Mesangial cell (primary cell): ENCODE results near the gene ME2. TPM values are rescaled to one million over a fixed set of nuclear protein-coding genes. Genes with fewer than 3 reads are reported as not detected.

Experiments used
- total RNA-seq: library from RNA; depleted of rRNA; stranded (reverse); fragments of >200 nt; gene quantifications from 2 replicates; pipeline ENCODE4 v1.2.3, GENCODE V29; 2015

The ME2 gene
- 31.8 and 38.9 TPM in 2 replicates for total RNA-seq

DNA sequence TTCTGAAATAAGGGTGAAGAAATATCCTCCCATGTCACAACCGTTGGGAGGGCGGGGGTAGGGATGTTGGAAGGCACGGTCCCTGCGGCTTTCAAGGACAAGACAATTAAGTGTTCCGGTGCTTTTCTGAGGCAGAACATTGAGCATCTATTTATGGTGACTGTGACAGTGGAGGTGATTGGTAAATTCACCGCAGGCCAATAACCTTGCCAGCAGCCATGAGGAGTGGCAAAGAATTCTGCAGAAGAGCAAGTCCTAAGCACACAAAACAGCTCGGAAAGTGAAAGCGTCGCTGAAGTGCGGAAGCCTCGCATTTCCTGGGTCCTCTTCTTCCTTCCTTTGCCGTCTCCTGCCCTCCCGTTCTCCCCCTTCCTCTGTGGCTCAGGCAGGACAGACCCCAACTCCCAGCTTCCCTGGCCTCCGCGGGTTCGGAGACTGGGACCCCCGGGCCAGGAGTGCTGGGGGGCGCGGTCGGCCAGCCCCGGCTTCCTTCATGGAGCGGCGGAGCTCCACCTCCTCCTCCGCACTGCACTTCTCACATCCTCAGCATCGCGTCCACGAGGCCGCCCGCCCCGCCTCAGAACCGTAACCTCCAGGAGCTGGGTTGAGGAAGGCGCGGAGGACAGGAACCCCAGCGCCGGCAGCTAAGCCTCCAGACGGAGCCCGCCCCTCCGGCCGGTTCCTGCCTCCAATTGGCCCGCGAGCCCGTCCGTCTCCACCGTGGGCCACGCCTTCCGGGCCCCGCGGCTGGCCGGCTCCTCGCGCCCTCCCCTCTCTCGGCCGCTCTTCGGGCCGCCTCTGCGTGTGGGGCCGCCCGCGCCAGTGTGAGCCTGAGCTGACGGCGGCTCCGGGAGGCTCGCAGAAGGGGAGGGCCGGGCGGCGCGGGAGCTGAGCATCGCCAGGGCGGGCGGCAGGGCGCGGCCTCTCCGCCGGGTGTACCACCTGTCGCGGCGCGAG is at the start of gene ME2:
TSS of gene ME2 (plus strand) at position 774 of the 957 bp plus-strand sequence. CDS start 16,703 bp downstream, outside the sequence.

DNA sequence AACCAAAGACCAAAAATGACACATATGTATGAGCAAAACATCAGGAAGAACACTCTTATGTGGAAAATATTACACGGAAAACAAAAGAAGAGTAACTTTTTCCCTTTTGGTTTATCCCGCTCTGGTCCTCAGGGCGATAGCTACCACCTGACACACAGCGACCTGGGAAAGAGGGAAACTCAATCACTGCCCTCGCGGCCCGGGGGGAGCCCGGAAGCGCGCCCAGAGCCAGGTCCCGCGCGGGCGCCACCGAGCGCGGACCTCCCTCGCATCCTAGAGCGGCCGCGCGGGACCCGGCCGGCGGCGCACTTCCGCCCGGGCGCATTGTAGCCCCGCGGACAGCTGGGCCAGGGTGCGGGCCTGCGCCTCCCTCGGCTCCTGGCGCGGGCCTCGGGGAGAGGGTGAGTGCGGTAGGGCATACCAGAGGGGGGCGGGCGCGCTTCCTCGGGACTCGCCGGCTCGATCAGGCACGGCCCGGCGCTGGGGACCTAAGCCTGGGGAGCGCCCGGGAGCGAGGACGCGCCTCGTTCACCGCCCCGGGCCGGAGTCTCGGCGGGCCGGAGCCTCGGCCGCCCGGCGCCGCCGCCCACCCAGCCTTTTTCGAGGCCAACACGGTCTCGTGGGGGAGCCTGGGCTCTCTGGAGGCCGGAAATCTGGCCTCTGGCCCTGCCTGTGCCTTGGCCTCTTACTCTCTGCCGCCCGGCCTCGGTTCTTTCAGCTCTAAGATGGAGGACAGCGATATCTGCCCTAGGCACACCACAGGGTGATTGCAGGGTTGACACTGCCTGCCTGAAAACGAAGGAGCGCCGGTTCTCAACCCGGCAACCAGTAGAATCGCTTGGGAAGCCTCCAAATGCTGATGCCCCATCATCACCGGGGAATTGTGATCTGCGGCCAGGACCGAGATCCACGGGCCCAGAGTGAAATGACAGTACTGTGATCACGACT is 89.1 kb downstream of the ME2 start, which contains the start of gene ELAC1:
TSS of gene ELAC1 (plus strand) at position 327 of the 948 bp plus-strand sequence. CDS start 6,365 bp downstream, outside the sequence.

Other genes starting within 250 kb of the ME2 start
- gene MRO, start 59.1 kb upstream of the ME2 start, total RNA-seq = under 0.01 and 0.25 TPM in 2 replicates
- gene ELAC1, start 88.9 kb downstream of the ME2 start, total RNA-seq = 2.8 and 5.1 TPM in 2 replicates
- 54.6 and 55.5 TPM in 2 replicates for gene SMAD4, start 151.1 kb downstream of the ME2 start, total RNA-seq